ENCODE results near the gene RELCH. TPM values are rescaled to one million over a fixed set of nuclear protein-coding genes. Genes with fewer than 3 reads are reported as not detected.

The RELCH gene
- total and polyA plus RNA-seq, 2 of the 13 experiments (the other 11 are each of a cell fraction or from before 2014, with no cell fraction given), result 5.6 to 31.7 TPM

DNA sequence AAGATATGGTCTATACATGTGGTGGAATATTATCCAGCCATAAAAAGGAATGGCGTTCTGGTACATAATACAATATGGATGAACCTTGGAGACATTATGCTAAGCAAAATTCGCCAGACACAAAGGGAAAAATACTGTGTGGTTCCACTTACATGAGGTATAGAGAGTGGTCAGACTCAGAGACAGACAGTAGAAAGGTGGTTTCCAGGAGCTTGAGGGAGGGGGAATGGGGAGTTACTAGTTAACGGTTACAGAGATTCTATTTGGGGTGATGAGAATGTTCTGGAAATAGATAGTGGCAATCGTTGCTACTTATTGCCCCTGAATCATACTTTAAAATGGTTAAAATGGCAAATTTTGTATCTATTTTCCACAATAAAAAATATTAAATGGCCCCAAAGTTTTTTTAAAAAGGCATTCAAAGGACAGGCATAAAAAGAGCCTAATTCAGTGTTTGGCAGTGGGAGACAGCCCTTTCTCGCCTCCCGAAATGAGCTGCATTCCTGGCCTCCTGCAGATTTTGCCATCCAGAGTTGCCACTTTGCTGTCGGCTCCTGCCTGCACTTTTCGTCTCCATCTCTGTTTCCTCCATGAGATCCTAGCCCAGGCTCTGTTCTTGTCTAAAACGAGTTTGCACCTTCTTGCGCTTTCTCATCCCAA lies 151.5 kb downstream of the RELCH start (continued):
- TF ChIP-seq GPN1 (CRISPR knock-in tag; IDR thresholded peaks at IDR 0.05; ENCODE audit: borderline replicate concordance) (no peak), TERF1 (CRISPR knock-in tag; IDR thresholded peaks at IDR 0.05) (no peak), KLF16 (CRISPR knock-in tag; IDR thresholded peaks at IDR 0.05) (no peak), CHCHD3 (CRISPR knock-in tag; IDR thresholded peaks at IDR 0.05) (no peak), NR1H2 (CRISPR knock-in tag; IDR thresholded peaks at IDR 0.05; ENCODE audit: borderline replicate concordance, low read depth) (no peak), TAF1 (CRISPR knock-in tag; IDR thresholded peaks at IDR 0.05) (no peak)
- TF ChIP-seq, protein P1, sequence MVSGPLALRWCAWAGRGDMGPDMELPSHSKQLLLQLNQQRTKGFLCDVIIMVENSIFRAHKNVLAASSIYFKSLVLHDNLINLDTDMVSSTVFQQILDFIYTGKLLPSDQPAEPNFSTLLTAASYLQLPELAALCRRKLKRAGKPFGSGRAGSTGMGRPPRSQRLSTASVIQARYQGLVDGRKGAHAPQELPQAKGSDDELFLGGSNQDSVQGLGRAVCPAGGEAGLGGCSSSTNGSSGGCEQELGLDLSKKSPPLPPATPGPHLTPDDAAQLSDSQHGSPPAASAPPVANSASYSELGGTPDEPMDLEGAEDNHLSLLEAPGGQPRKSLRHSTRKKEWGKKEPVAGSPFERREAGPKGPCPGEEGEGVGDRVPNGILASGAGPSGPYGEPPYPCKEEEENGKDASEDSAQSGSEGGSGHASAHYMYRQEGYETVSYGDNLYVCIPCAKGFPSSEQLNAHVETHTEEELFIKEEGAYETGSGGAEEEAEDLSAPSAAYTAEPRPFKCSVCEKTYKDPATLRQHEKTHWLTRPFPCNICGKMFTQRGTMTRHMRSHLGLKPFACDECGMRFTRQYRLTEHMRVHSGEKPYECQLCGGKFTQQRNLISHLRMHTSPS (CRISPR knock-in tag; IDR thresholded peaks at IDR 0.05; ENCODE audit: low read depth), result no peak

DNA sequence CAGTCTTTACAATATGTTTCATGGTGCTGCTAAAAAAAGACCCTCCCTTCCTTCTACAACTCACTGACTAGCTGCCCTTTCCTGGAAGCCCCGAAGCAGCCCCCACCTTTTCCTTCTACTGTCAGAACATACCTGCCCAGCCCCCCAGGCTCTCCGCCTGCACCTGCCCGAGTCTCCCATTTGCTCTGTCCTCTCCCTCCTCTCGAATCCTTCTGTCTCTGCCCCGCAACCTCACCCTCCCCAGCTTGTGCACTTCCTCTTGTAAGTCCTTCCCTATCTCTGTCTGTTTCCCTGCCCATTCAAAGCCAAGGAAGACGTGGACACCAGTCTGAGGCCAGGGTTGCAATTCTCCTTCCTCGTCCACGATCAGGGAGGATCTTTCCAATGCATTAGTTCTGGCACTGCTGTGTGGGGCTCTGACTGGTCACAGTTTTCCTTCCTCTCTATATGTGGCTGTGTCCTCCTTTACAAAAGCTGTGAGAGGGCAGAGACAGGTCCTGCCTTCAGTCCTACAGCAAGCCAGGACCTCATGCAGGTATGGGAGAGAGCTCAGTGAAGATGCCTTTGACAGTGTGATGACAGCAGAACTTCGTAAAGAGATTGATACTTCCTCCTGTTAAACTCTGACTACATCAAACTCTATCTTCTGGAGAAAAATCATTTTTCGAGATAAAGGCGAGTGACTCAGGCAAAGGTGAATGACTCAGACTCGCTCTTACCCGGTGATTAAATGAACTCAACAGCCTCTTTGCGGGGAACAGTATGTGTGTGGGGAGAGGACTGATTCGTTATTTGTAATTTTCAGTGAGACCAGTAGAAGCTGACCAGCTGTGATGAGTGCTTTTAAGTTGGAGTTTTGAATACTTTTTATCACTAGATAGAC lies 152.3 kb downstream of the RELCH start:
- FAIRE-seq (no peak), DNase-seq (ENCODE audit: low spot score) (no peak)
- TF ChIP-seq FOXC1 (CRISPR knock-in tag; IDR thresholded peaks at IDR 0.05; ENCODE audit: borderline replicate concordance) (no peak), ZNF232 (CRISPR knock-in tag; IDR thresholded peaks at IDR 0.05; ENCODE audit: borderline replicate concordance) (no peak), NR2F6 (IDR thresholded peaks at IDR 0.05) (no peak), NR2F6 (CRISPR knock-in tag; IDR thresholded peaks at IDR 0.05) (no peak), ARID2 (CRISPR knock-in tag; IDR thresholded peaks at IDR 0.05; ENCODE audit: borderline replicate concordance) (no peak), ZNF331 (CRISPR knock-in tag; IDR thresholded peaks at IDR 0.05) (no peak), ZBTB37 (CRISPR knock-in tag; IDR thresholded peaks at IDR 0.05) (no peak), SRSF4 (IDR thresholded peaks at IDR 0.05; ENCODE audit: low read depth, low read length, poor library complexity, severe bottlenecking) (no peak)
- TF ChIP-seq, protein P2, sequence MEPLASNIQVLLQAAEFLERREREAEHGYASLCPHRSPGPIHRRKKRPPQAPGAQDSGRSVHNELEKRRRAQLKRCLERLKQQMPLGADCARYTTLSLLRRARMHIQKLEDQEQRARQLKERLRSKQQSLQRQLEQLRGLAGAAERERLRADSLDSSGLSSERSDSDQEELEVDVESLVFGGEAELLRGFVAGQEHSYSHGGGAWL (CRISPR knock-in tag; IDR thresholded peaks at IDR 0.05), result no peak

More for the DNA sequence above, 152.3 kb downstream of the RELCH start:
- in situ Hi-C loops (cut with HindIII; ENCODE audit: extremely low pct_ligation_motif_present, low pct_unique_long_range_greater_than_20kb) (no loop called here), intact Hi-C loops (cut with micrococcal nuclease; ENCODE audit: unreplicated experiment) (no loop called here)
- Histone ChIP-seq H4K20me1 (ENCODE audit: insufficient read depth, low read length) (no peaks in the 10 kb centered on the region), H3K4me1 (ENCODE audit: insufficient read depth, low read length) (no peaks in the 10 kb centered on the region), H3K79me2 (ENCODE audit: insufficient read depth, low read length) (no peaks in the 10 kb centered on the region), H2AFZ (ENCODE audit: low read length) (no peak overlapping the region), H3K27ac (ENCODE audit: extremely low read length, insufficient read depth, low read length) (no peak overlapping the region), H3K9ac (ENCODE audit: insufficient read depth, low read depth, low read length) (no peak overlapping the region), H3K36me3 (replicated peaks in 1 of 2; ENCODE audit: control insufficient read depth in 1 of 2, insufficient read depth in 2 of 2, low read length in 2 of 2) (no peaks in the 10 kb centered on the region; a peak in 1 of 5 replicates), H3K4me2 (ENCODE audit: low read depth, low read length) (no peak overlapping the region), H3K9me3 (ENCODE audit: low read length) (no peaks in the 10 kb centered on the region), H3K27me3 (ENCODE audit: control insufficient read depth in 1 of 2, insufficient read depth in 2 of 2, low read length in 2 of 2) (no peaks in the 10 kb centered on the region), H3K4me3 (replicated peaks in 1 of 3; ENCODE audit: insufficient read depth in 1 of 3, low read depth in 2 of 3, low read length in 3 of 3) (no peak overlapping the region)
- 92% methylated on average over 15 of the region's 15 CpGs for WGBS (ENCODE audit: low lambda C conversion rate)
- POLR2A ChIA-PET, result no interaction called here
- BruUV-seq (replicated peaks), result no TSS peak
- CTCF ChIA-PET (ENCODE audit: low intra/inter-chr PET ratio, low total read pairs), result no interaction called here
- no peak for ATAC-seq
